ENCODE measurements around the gene AGPAT4. TPM values are rescaled to one million over a fixed set of nuclear protein-coding genes. Genes with fewer than 3 reads are reported as not detected.

The AGPAT4 gene
- total RNA-seq, 1 experiment from 2014 or later: 22.0 TPM

GRCh38 chr6:161198783-161199460, 74.9 kb downstream of the AGPAT4 start:
- Histone ChIP-seq H3K56ac (ENCODE audit: insufficient read length, low read depth, low read length) (no peak overlapping the region), H4K20me1 (ENCODE audit: control insufficient read depth, insufficient read depth, insufficient read length) (no peaks in the 10 kb centered on the region), H2BK5ac (ENCODE audit: insufficient read length, low read length) (no peak overlapping the region), H2BK12ac (ENCODE audit: insufficient read length, low read depth, low read length) (no peak overlapping the region), H4K91ac (ENCODE audit: insufficient read length, low read depth, low read length) (no peak overlapping the region), H4K5ac (ENCODE audit: insufficient read length, low read depth, low read length) (no peak overlapping the region), H2AFZ (ENCODE audit: low read length) (no peak overlapping the region), H3T11ph (ENCODE audit: low read length) (no peak overlapping the region), H3K4me1 (ENCODE audit: insufficient read depth, low read length) (no peaks in the 10 kb centered on the region; the same call in 1 of the 2 replicates), H3K18ac (ENCODE audit: insufficient read length, low read depth, low read length) (no peak overlapping the region), H2BK20ac (ENCODE audit: low read depth, low read length, poor library complexity, severe bottlenecking) (no peak overlapping the region), H3K27ac (ENCODE audit: insufficient read length, low read depth, low read length) (no peak overlapping the region), H2BK15ac (ENCODE audit: low read depth, low read length) (no peak overlapping the region), H3K79me2 (ENCODE audit: insufficient read depth, low read length) (no peaks in the 10 kb centered on the region), H3K4me2 (ENCODE audit: insufficient read depth, insufficient read length, low read length) (no peak overlapping the region), H3K23me2 (ENCODE audit: insufficient read length, low read depth, low read length, poor library complexity, severe bottlenecking) (no peaks in the 10 kb centered on the region), H2AK5ac (ENCODE audit: insufficient read length, low read length) (no peak overlapping the region), H3K23ac (ENCODE audit: insufficient read length, low read depth, low read length) (no peak overlapping the region), H3K9ac (ENCODE audit: extremely low read depth, insufficient read length, low read length) (no peak overlapping the region), H2BK120ac (ENCODE audit: low read depth, low read length, poor library complexity, severe bottlenecking) (no peak overlapping the region), H3K79me1 (ENCODE audit: insufficient read depth, low read depth, low read length, poor library complexity, severe bottlenecking) (no peaks in the 10 kb centered on the region), H3K27me3 (ENCODE audit: insufficient read depth, low read length) (no peaks in the 10 kb centered on the region), H3K4ac (ENCODE audit: low read depth, low read length) (no peak overlapping the region), H3K14ac (ENCODE audit: insufficient read depth, low read length) (no peak overlapping the region), H3K9me3 (ENCODE audit: control insufficient read depth, low read depth, low read length) (no peaks in the 10 kb centered on the region), H4K8ac (replicated peaks; ENCODE audit: insufficient read length, low read depth, low read length) (no peak overlapping the region)
- H3K4me1 Mint-ChIP-seq: peaks cover 24 to 26% of the 10 kb centered on the region in 2 experiments
- no peak overlapping the region for H3K4me3 Mint-ChIP-seq
- WGBS (ENCODE audit: extremely low coverage, insufficient read length, low lambda C conversion rate): no CpG with 5 or more reads among the region's 9 CpGs
- peaks cover 5 to 10% of the 10 kb centered on the region in 2 experiments for H3K9me3 Mint-ChIP-seq
- no peak for TF ChIP-seq CTCF (conservative IDR thresholded peaks at IDR 0.05)
- no peaks in the 10 kb centered on the region for H3K27me3 Mint-ChIP-seq (ENCODE audit: low read depth)
- no peak for DNase-seq
- no peak overlapping the region for H3K27ac Mint-ChIP-seq
- H3K36me3 Mint-ChIP-seq (ENCODE audit: insufficient read depth in 1 of 3, low read depth in 3 of 3): peaks cover 17 to 31% (median 26%) of the 10 kb centered on the region in 3 experiments
